Measurements from ENCODE around the gene CALCB. TPM values are rescaled to one million over a fixed set of nuclear protein-coding genes. Genes with fewer than 3 reads are reported as not detected.
A peak's percentile ranks its signal among the peaks of the same experiment; 100 is the strongest.
"Not testable (repeated sequence)": the region's sequence is repeated elsewhere in the genome, so short reads cannot be mapped to it uniquely, and the experiment has no call there.

CALCB gene
- total RNA-seq (under 1 TPM in 2 of 4 donors, not detected in 2; 0.09 to 0.17 TPM), polyA plus RNA-seq (0.05 TPM)
- long read RNA-seq, donor 1, partial matches to known transcripts, result 0 of 1 reads
- long read RNA-seq, donor 1, other reads (novel, unspliced or antisense), result 1 of 1 reads
- long read RNA-seq, donor 2, result 0 reads
- long read RNA-seq, donor 3, partial matches to known transcripts, result 3 of 4 reads
- long read RNA-seq, donor 3, other reads (novel, unspliced or antisense), result 1 of 4 reads
- long read RNA-seq, donor 4, result 0 reads

GRCh38 chr11:15073361-15074205 lies at the start of gene CALCB:
CALCB (plus strand) TSS chr11:15073593; CDS start chr11:15074719, 1,126 bp downstream.
- 2% methylated on average over 60 of the region's 60 CpGs for WGBS
- ATAC-seq (peak; percentile 52 to 69), DNase-seq (peak; percentile 37 to 63 (median 46))
- no peaks in the 10 kb centered on the region for H3K9me3 ChIP-seq (ENCODE audit: control insufficient read depth, low read length)
- H3K27ac ChIP-seq (ENCODE audit: low read length), result no peak within 1 kb of the TSS
- H3K27me3 ChIP-seq (ENCODE audit: control insufficient read depth, insufficient read depth), result peaks cover 4% of the 10 kb centered on the region
- intact Hi-C loops (cut with DNase I), result loop anchor here in 3 of 4 donors (5.0 to 10.0 kb wide), 3 partner anchors 166 to 536 kb away; no protein-coding TSS in a partner anchor
- H3K4me1 ChIP-seq (ENCODE audit: control insufficient read depth, insufficient read depth, low read length), result no peaks in the 10 kb centered on the region
- peak within 1 kb of the TSS; percentile 31 for H3K4me3 ChIP-seq (ENCODE audit: low read length)

GRCh38 chr11:15027011-15027410 lies 46.4 kb upstream of the CALCB start:
- no peaks in the 10 kb centered on the region for H3K9me3 ChIP-seq (ENCODE audit: control insufficient read depth, low read length)
- no peak for ATAC-seq
- H3K4me3 ChIP-seq (ENCODE audit: low read length), result no peak overlapping the region
- no peak overlapping the region for H3K27ac ChIP-seq (ENCODE audit: low read length)
- H3K27me3 ChIP-seq (ENCODE audit: control insufficient read depth, insufficient read depth), result no peaks in the 10 kb centered on the region
- 66% methylated on average over 3 of the region's 3 CpGs for WGBS
- DNase-seq, result no peak
- intact Hi-C loops (cut with DNase I), result no loop called here
- no peaks in the 10 kb centered on the region for H3K4me1 ChIP-seq (ENCODE audit: control insufficient read depth, insufficient read depth, low read length)

GRCh38 chr11:15027956-15028355 lies 45.4 kb upstream of the CALCB start:
- Histone ChIP-seq H3K4me3 (ENCODE audit: low read length) (no peak overlapping the region), H3K9me3 (ENCODE audit: control insufficient read depth, low read length) (no peaks in the 10 kb centered on the region), H3K27ac (ENCODE audit: low read length) (no peak overlapping the region), H3K27me3 (ENCODE audit: control insufficient read depth, insufficient read depth) (no peaks in the 10 kb centered on the region), H3K4me1 (ENCODE audit: control insufficient read depth, insufficient read depth, low read length) (no peaks in the 10 kb centered on the region)
- 41% methylated on average over 2 of the region's 2 CpGs for WGBS
- no peak for ATAC-seq
- intact Hi-C loops (cut with DNase I), result no loop called here
- no peak for DNase-seq

- DNase-seq, result no peak
- intact Hi-C loops (cut with DNase I), result no loop called here
- no peaks in the 10 kb centered on the region for H3K4me1 ChIP-seq (ENCODE audit: control insufficient read depth, insufficient read depth, low read length)
These were observed 45.0 kb upstream of the CALCB start for GRCh38 chr11:15028379-15028778.

GRCh38 chr11:15031945-15032344 lies 41.4 kb upstream of the CALCB start:
- DNase-seq; ATAC-seq; H3K27ac ChIP-seq (ENCODE audit: low read length); intact Hi-C loops (cut with DNase I); H3K27me3 ChIP-seq (ENCODE audit: control insufficient read depth, insufficient read depth); H3K9me3 ChIP-seq (ENCODE audit: control insufficient read depth, low read length); H3K4me1 ChIP-seq (ENCODE audit: control insufficient read depth, insufficient read depth, low read length); H3K4me3 ChIP-seq (ENCODE audit: low read length): not testable (repeated sequence)
- WGBS, result 79% methylated on average over 4 of the region's 4 CpGs

More at GRCh38 chr11:15028379-15028778, 45.0 kb upstream of the CALCB start:
- no peaks in the 10 kb centered on the region for H3K9me3 ChIP-seq (ENCODE audit: control insufficient read depth, low read length)
- ATAC-seq, result no peak
- H3K27me3 ChIP-seq (ENCODE audit: control insufficient read depth, insufficient read depth), result no peaks in the 10 kb centered on the region
- H3K27ac ChIP-seq (ENCODE audit: low read length), result no peak overlapping the region
- H3K4me3 ChIP-seq (ENCODE audit: low read length), result no peak overlapping the region

GRCh38 chr11:15034687-15035267 lies 38.6 kb upstream of the CALCB start:
- Histone ChIP-seq H3K27me3 (ENCODE audit: control insufficient read depth, insufficient read depth) (no peaks in the 10 kb centered on the region), H3K4me1 (ENCODE audit: control insufficient read depth, insufficient read depth, low read length) (no peaks in the 10 kb centered on the region), H3K4me3 (ENCODE audit: low read length) (no peak overlapping the region), H3K27ac (ENCODE audit: low read length) (no peak overlapping the region), H3K9me3 (ENCODE audit: control insufficient read depth, low read length) (no peaks in the 10 kb centered on the region)
- ATAC-seq, result no peak
- intact Hi-C loops (cut with DNase I), result no loop called here
- DNase-seq, result no peak
- WGBS, result 69% methylated on average over 5 of the region's 5 CpGs

GRCh38 chr11:15035283-15035682 lies 38.1 kb upstream of the CALCB start:
- no peak for ATAC-seq
- 42% methylated on average over 12 of the region's 12 CpGs for WGBS
- H3K4me3 ChIP-seq (ENCODE audit: low read length), result no peak overlapping the region
- DNase-seq, result peak in 1 of 3 donors; percentile 29
- H3K4me1 ChIP-seq (ENCODE audit: control insufficient read depth, insufficient read depth, low read length), result no peaks in the 10 kb centered on the region
- H3K27me3 ChIP-seq (ENCODE audit: control insufficient read depth, insufficient read depth), result no peaks in the 10 kb centered on the region
- H3K27ac ChIP-seq (ENCODE audit: low read length), result no peak overlapping the region
- intact Hi-C loops (cut with DNase I), result no loop called here
- no peaks in the 10 kb centered on the region for H3K9me3 ChIP-seq (ENCODE audit: control insufficient read depth, low read length)

- DNase-seq (no peak), ATAC-seq (no peak)
- Histone ChIP-seq H3K4me1 (ENCODE audit: control insufficient read depth, insufficient read depth, low read length) (no peaks in the 10 kb centered on the region), H3K9me3 (ENCODE audit: control insufficient read depth, low read length) (no peaks in the 10 kb centered on the region), H3K4me3 (ENCODE audit: low read length) (no peak overlapping the region), H3K27me3 (ENCODE audit: control insufficient read depth, insufficient read depth) (no peaks in the 10 kb centered on the region), H3K27ac (ENCODE audit: low read length) (no peak overlapping the region)
- WGBS, result 56% methylated on average over 2 of the region's 2 CpGs
- intact Hi-C loops (cut with DNase I), result no loop called here
These were observed 34.4 kb upstream of the CALCB start for GRCh38 chr11:15038963-15039362.

GRCh38 chr11:15045209-15045608 lies 28.2 kb upstream of the CALCB start:
- DNase-seq, result no peak
- no peak overlapping the region for H3K4me3 ChIP-seq (ENCODE audit: low read length)
- no peak overlapping the region for H3K27ac ChIP-seq (ENCODE audit: low read length)
- H3K9me3 ChIP-seq (ENCODE audit: control insufficient read depth, low read length), result no peaks in the 10 kb centered on the region
- no peaks in the 10 kb centered on the region for H3K4me1 ChIP-seq (ENCODE audit: control insufficient read depth, insufficient read depth, low read length)
- intact Hi-C loops (cut with DNase I), result no loop called here
- no peak for ATAC-seq
- H3K27me3 ChIP-seq (ENCODE audit: control insufficient read depth, insufficient read depth), result no peaks in the 10 kb centered on the region

GRCh38 chr11:15045891-15046290 lies 27.5 kb upstream of the CALCB start:
- Histone ChIP-seq H3K27me3 (ENCODE audit: control insufficient read depth, insufficient read depth) (no peaks in the 10 kb centered on the region), H3K27ac (ENCODE audit: low read length) (no peak overlapping the region), H3K9me3 (ENCODE audit: control insufficient read depth, low read length) (no peaks in the 10 kb centered on the region), H3K4me3 (ENCODE audit: low read length) (no peak overlapping the region), H3K4me1 (ENCODE audit: control insufficient read depth, insufficient read depth, low read length) (no peaks in the 10 kb centered on the region)
- no peak for ATAC-seq
- no peak for DNase-seq
- intact Hi-C loops (cut with DNase I), result no loop called here
- WGBS, result 60% methylated on average over 2 of the region's 2 CpGs

- H3K4me1 ChIP-seq (ENCODE audit: control insufficient read depth, insufficient read depth, low read length); ATAC-seq; H3K27ac ChIP-seq (ENCODE audit: low read length); H3K4me3 ChIP-seq (ENCODE audit: low read length); H3K27me3 ChIP-seq (ENCODE audit: control insufficient read depth, insufficient read depth); DNase-seq; intact Hi-C loops (cut with DNase I); H3K9me3 ChIP-seq (ENCODE audit: control insufficient read depth, low read length): not testable (repeated sequence)
- 87% methylated on average over 3 of the region's 3 CpGs for WGBS
These were observed 26.7 kb upstream of the CALCB start for GRCh38 chr11:15046673-15047072.

Measured in right cardiac atrium (tissue), 5 donors.